ENCODE data around the gene ADARB2. TPM values are rescaled to one million over a fixed set of nuclear protein-coding genes. Genes with fewer than 3 reads are reported as not detected.

The ADARB2 gene
- total RNA-seq, 1 donor from 2014 or later: 1.8 TPM

GRCh38 chr10:1651270-1651966, 85.9 kb downstream of the ADARB2 start:
- no peak overlapping the region for H3K4me3 Mint-ChIP-seq
- peaks cover 8% of the 10 kb centered on the region for H3K4me1 Mint-ChIP-seq
- H3K27me3 Mint-ChIP-seq (ENCODE audit: low read depth): no peaks in the 10 kb centered on the region
- no peak overlapping the region for H3K27ac Mint-ChIP-seq (ENCODE audit: unreplicated experiment)
- no peak for TF ChIP-seq CTCF (conservative IDR thresholded peaks at IDR 0.05)
- no peaks in the 10 kb centered on the region for H3K36me3 Mint-ChIP-seq (ENCODE audit: low read depth)
- DNase-seq (ENCODE audit: low read depth, low spot score): no peak
- H3K9me3 Mint-ChIP-seq: peaks cover 3% of the 10 kb centered on the region

- H3K4me3 Mint-ChIP-seq: no peak overlapping the region
- no peak for DNase-seq (ENCODE audit: low read depth, low spot score)
- peaks cover 1% of the 10 kb centered on the region for H3K27me3 Mint-ChIP-seq (ENCODE audit: low read depth)
- peaks cover 8% of the 10 kb centered on the region for H3K4me1 Mint-ChIP-seq
- no peak for TF ChIP-seq CTCF (conservative IDR thresholded peaks at IDR 0.05)
- peaks cover 3% of the 10 kb centered on the region for H3K9me3 Mint-ChIP-seq
- H3K27ac Mint-ChIP-seq (ENCODE audit: unreplicated experiment): no peak overlapping the region
- H3K36me3 Mint-ChIP-seq (ENCODE audit: low read depth): no peaks in the 10 kb centered on the region
Observed at GRCh38 chr10:1650542-1651269, 86.6 kb downstream of the ADARB2 start.

GRCh38 chr10:1648648-1649047, 88.7 kb downstream of the ADARB2 start:
- H3K36me3 Mint-ChIP-seq (ENCODE audit: low read depth): no peaks in the 10 kb centered on the region
- peaks cover 3% of the 10 kb centered on the region for H3K9me3 Mint-ChIP-seq
- H3K27ac Mint-ChIP-seq (ENCODE audit: unreplicated experiment): no peak overlapping the region
- H3K4me3 Mint-ChIP-seq: no peak overlapping the region
- H3K27me3 Mint-ChIP-seq (ENCODE audit: low read depth): peaks cover 13% of the 10 kb centered on the region
- DNase-seq (ENCODE audit: low read depth, low spot score): no peak
- TF ChIP-seq CTCF (conservative IDR thresholded peaks at IDR 0.05): no peak
- peaks cover 11% of the 10 kb centered on the region for H3K4me1 Mint-ChIP-seq

- no peak overlapping the region for H3K4me3 Mint-ChIP-seq
- peaks cover 8% of the 10 kb centered on the region for H3K4me1 Mint-ChIP-seq
- H3K27me3 Mint-ChIP-seq (ENCODE audit: low read depth): peaks cover 21% of the 10 kb centered on the region
- no peak for DNase-seq (ENCODE audit: low read depth, low spot score)
- TF ChIP-seq CTCF (conservative IDR thresholded peaks at IDR 0.05): no peak
- H3K27ac Mint-ChIP-seq (ENCODE audit: unreplicated experiment): no peak overlapping the region
- peaks cover 3% of the 10 kb centered on the region for H3K9me3 Mint-ChIP-seq
- no peaks in the 10 kb centered on the region for H3K36me3 Mint-ChIP-seq (ENCODE audit: low read depth)
Observed at GRCh38 chr10:1646332-1646731, 91.0 kb downstream of the ADARB2 start.

- Mint-ChIP-seq H3K4me3 (no peak overlapping the region), H3K27ac (ENCODE audit: unreplicated experiment) (no peak overlapping the region), H3K27me3 (ENCODE audit: low read depth) (peaks cover 23% of the 10 kb centered on the region), H3K4me1 (peaks cover 8% of the 10 kb centered on the region), H3K9me3 (peaks cover 3% of the 10 kb centered on the region), H3K36me3 (ENCODE audit: low read depth) (no peaks in the 10 kb centered on the region)
- DNase-seq (ENCODE audit: low read depth, low spot score): no peak
- TF ChIP-seq CTCF (conservative IDR thresholded peaks at IDR 0.05): no peak
Observed at GRCh38 chr10:1645896-1646295, 91.4 kb downstream of the ADARB2 start.
